Naive B cell (primary cell): Measurements from ENCODE around the gene ACSS1. TPM values are rescaled to one million over a fixed set of nuclear protein-coding genes. Genes with fewer than 3 reads are reported as not detected.

Experiments
- ATAC-seq, 2 donors: fragments of 150-1000 bp; cut with Tn5 transposase; 2 replicates each; pipeline ENCODE4 v1.10.0; 2021; ENCODE audit warnings: low read depth in 2 of 2, mild to moderate bottlenecking in 2 of 2, moderate library complexity in 2 of 2
- DNase-seq: peaks from one replicate; pipeline ENCODE4 v3.0.0; 2022
- H3K27ac Mint-ChIP-seq, 6 donors: one replicate each; pipeline ENCODE4 v1.8.0; 2020 to 2022; ENCODE audit warnings: mild to moderate bottlenecking in 6 of 6, mixed read lengths in 6 of 6, moderate library complexity in 5 of 6, inconsistent platforms in 2 of 6
- H3K27me3 Mint-ChIP-seq, 3 donors: one replicate each; pipeline ENCODE4 v1.8.0; 2021 to 2022; ENCODE audit warnings: mixed read lengths in 3 of 3, mild to moderate bottlenecking in 1 of 3
- H3K36me3 Mint-ChIP-seq, 2 donors: one replicate each; pipeline ENCODE4 v1.8.0; 2020 to 2022; ENCODE audit warnings: mixed read lengths in 2 of 2, inconsistent platforms in 1 of 2, mild to moderate bottlenecking in 1 of 2
- H3K4me1 Mint-ChIP-seq, 3 donors: one replicate each; pipeline ENCODE4 v1.8.0; 2020 to 2022; ENCODE audit warnings: mixed read lengths in 3 of 3, inconsistent platforms in 1 of 3, mild to moderate bottlenecking in 1 of 3, moderate library complexity in 1 of 3
- H3K4me3 Mint-ChIP-seq, 8 donors: one replicate each; pipeline ENCODE4 v1.8.0; 2020 to 2022; ENCODE audit warnings: mild to moderate bottlenecking in 8 of 8, mixed read lengths in 8 of 8, moderate library complexity in 8 of 8, inconsistent platforms in 2 of 8
- H3K9me3 Mint-ChIP-seq, 7 donors: one replicate each; pipeline ENCODE4 v1.8.0; 2020 to 2022; ENCODE audit warnings: mixed read lengths in 7 of 7, mild to moderate bottlenecking in 5 of 7, inconsistent platforms in 2 of 7, moderate library complexity in 1 of 7
- polyA plus RNA-seq, 6 donors: library from polyadenylated mRNA; unstranded; fragments of 300-500 nt; fragmentation: Illumina TruSeq; gene quantifications; one replicate each; pipeline ENCODE4 v1.2.3, GENCODE V29; 2021; ENCODE audit warnings: low read depth in 6 of 6

The ACSS1 gene
- polyA plus RNA-seq, 6 donors from 2014 or later: 84.6 to 115 (median 92.8) TPM

DNA sequence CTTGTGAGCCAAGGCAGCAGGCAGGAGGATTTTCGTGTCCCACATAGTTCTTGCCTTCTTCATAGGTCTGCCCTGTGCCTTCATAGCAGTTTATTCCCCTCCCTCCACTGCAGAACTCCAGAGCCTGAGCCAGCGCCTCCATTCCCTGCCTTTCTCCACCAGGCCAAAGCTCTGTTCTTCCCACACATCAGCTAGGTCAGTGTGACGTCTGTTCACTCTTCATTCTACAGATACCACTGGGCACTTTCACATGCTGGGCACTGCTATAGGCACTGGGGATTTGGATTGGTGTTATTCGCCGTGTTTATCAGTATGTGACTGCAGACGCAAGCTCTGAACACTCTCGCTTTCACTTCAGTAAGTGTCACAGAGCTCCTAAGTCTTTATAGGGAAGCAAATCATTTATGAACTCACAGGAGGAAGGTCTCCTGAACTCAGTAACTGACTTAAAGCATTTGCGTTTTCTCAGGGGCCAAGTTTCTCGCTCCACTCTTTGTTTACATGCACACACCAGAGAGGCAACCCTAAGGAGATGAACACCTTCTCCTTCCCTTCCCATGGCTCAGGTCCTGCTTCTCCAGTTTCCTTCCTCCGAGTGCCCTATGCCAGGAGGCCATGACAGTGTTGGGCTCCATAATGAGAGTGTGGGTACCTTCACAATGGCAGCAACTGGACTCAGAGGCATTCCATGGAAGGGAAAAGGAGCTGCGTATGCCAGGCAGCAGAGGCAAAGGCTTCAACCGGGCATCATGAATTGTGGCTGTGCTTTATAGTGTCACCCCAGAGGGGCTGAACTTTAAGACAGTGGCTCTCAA, 59.1 kb downstream of the ACSS1 start:
- H3K4me3 Mint-ChIP-seq: no peak overlapping the region
- H3K27ac Mint-ChIP-seq: peak overlapping the region in 3 of 6 donors; percentile 4 to 75 (median 46)
- ATAC-seq: no peak
- H3K27me3 Mint-ChIP-seq: no peaks in the 10 kb centered on the region
- H3K4me1 Mint-ChIP-seq: peaks cover 14 to 17% (median 17%) of the 10 kb centered on the region in 3 donors
- H3K9me3 Mint-ChIP-seq: peaks cover 0 to 2% (median 0%) of the 10 kb centered on the region in 7 donors
- peaks cover 12 to 13% of the 10 kb centered on the region in 2 donors for H3K36me3 Mint-ChIP-seq
- DNase-seq: no peak

DNA sequence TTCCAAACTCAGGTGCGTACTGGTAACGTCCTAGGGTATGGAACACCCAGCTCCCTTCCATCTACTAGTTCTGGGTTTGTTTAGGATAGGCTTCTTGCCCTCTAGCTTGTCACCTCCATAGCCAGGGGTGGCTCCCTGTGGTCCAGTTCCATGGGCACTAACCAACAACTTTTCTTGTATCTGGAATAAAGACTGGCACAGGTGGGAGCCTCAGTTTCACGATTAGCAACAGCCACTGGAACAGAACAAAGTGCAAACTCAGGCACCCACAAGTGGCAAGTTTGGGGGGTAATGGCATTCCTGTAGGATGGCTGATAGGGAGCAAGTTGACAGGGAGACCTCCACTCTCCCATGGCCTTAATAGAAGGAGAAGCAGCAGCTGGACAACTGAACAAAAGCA, 59.8 kb downstream of the ACSS1 start:
- DNase-seq: no peak
- Mint-ChIP-seq H3K27ac (peak overlapping the region in 1 of 6 donors; percentile 75), H3K9me3 (peaks cover 0 to 2% (median 0%) of the 10 kb centered on the region in 7 donors), H3K4me3 (no peak overlapping the region), H3K4me1 (peaks cover 20 to 24% (median 23%) of the 10 kb centered on the region in 3 donors), H3K27me3 (no peaks in the 10 kb centered on the region), H3K36me3 (peaks cover 8% of the 10 kb centered on the region in 2 donors)
- no peak for ATAC-seq

DNA sequence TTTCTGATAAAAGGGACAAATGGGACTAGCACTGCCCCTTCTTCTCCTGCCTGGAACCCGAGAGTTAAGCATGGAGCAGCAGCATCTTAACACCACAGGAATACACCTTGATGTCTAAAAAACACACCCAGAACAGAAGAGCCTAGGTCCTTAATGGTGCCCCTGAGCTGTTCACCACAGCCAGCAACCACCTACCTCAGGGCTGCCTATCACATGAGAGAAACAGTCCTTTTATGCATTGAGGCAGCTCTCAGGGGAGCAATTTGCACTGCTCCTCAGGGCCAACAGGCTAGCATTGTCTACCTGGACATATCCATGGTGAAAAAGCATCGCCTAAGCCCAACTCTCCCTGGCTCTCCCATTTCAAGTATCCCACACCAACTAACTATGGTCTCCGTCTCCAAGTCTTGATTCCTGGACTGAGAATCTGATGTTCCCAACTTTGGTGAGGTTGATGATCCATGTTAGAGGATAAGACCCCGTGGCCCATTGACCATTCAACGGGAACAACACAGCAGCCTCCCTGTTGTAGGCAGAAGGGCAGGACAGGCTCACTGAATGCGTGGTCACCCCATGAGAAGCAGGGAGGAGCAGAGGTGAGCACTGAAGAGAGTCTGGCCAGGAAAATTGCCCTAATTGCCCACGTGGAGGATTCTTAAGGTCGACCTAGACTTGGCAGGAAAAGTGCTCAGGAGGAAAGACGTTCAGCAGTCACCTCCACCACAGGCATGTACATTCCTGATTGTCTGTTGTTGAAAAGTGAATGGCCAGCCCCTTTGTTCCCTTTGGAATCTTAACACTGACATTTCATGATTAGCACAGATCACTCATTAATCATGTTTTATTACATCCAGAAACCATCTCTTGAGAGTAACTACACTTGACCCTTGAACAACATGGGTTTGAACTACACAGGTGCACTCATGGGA, 61.2 kb downstream of the ACSS1 start:
- Mint-ChIP-seq H3K4me1 (peaks cover 26 to 35% (median 27%) of the 10 kb centered on the region in 3 donors), H3K36me3 (no peaks in the 10 kb centered on the region), H3K27me3 (no peaks in the 10 kb centered on the region), H3K27ac (peak overlapping the region in 2 of 6 donors; percentile 30 to 72), H3K9me3 (peaks cover 0 to 2% (median 0%) of the 10 kb centered on the region in 7 donors), H3K4me3 (peak overlapping the region in 1 of 8 donors; percentile 48)
- DNase-seq (no peak), ATAC-seq (no peak)

DNA sequence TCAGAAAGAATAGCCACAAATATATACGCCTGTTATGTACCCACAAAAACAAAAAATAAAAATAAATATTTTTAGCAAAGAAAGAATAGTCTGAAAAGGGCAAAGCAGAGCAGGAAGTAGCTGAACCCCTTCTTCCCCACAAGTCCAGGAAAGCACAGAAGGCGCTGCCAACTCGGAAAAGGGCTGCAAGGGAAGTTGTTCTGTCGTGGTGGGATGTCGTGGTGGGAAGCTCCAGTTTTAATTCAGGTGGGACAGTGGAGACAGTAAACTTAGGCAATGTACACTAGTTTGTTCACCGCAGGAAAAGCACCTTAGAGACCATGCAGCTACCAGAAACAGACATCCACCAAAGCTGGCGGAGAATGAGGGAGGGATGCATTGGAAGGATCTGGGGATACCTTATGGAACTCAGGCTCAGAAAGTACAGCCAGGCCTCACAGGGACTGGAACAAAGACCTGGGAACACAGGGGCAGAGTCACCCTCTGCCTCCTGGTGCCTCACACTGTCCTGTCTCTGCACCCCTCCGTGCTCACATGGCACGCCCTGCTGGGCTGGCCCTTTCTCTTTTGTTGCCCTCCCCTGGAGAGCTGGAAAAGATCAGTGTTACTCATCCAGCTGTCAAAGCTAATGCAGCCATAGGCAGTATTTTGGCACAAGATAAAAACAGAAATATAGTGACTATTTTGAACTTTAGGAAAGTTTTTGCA, 62.0 kb downstream of the ACSS1 start:
- Mint-ChIP-seq H3K27ac (peak overlapping the region in 2 of 6 donors; percentile 72 to 75), H3K9me3 (peaks cover 0 to 2% (median 0%) of the 10 kb centered on the region in 7 donors), H3K27me3 (no peaks in the 10 kb centered on the region), H3K4me1 (peaks cover 32 to 42% (median 34%) of the 10 kb centered on the region in 3 donors), H3K36me3 (no peaks in the 10 kb centered on the region), H3K4me3 (no peak overlapping the region)
- DNase-seq: no peak
- ATAC-seq: no peak

DNA sequence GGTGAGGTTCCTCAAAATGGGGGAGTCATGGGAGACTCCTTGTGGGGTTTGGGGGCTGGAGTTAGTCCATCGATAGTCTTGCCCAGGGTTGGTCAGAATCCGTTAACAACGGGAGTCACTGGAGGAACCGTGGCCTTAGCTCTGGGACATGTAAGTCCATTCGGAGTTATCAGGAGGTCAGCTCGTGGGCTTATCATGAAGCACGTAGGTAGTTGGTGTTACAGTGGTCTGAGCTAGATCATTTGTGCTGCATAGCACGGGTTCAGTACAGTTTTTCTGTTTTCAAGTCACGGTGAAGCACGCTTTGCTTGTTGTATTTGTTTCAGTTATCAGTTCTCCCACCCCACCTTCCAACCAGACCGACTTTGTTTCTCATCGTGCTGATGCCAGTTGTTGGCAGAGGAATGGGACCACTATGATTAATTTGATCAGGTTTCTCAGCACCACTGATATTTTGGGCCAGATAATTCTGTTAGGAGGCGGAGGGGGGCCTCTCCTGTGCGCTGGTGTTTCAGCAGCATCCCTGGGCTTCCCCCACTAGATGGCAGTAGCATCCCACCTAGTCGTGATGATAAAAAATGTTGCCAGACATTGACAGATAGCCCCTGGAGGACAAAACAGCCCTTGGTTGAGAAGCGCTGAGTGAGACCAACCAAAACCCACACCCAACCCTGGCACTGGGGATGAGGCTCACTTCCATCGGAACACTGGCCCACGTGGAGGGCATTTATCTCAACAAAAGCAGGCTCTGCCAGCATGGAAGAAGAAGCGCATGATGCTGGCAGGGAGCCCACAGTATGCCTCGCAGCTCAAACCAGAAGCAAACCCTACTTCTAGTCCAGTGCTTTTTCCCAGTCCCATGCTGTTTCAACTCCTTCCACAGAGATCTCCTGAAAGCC, 63.2 kb downstream of the ACSS1 start:
- Mint-ChIP-seq H3K27ac (peak overlapping the region; percentile 68 to 99 (median 94)), H3K4me1 (peaks cover 38 to 42% (median 41%) of the 10 kb centered on the region in 3 donors), H3K36me3 (no peaks in the 10 kb centered on the region), H3K27me3 (no peaks in the 10 kb centered on the region), H3K9me3 (no peaks in the 10 kb centered on the region), H3K4me3 (peak overlapping the region in 7 of 8 donors; percentile 40 to 95 (median 72))
- ATAC-seq (peak; percentile 29 to 42), DNase-seq (peak; percentile 82)

DNA sequence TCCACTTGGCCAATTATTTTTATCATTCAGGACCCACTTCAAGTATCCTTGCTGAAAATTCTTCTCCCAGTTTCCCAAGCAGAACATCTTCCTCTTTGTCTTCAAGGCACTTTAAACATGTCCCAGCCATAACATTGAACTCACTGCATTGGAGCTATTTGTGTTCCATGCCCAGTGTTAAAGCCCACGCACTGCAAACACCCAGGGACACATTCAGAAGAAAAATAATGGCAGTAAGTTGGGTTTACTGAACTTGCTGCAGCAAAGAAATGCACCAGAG, 63.8 kb downstream of the ACSS1 start:
- Mint-ChIP-seq H3K27ac (peak overlapping the region in 5 of 6 donors; percentile 14 to 99 (median 94)), H3K9me3 (no peaks in the 10 kb centered on the region), H3K36me3 (no peaks in the 10 kb centered on the region), H3K27me3 (no peaks in the 10 kb centered on the region), H3K4me3 (peak overlapping the region in 7 of 8 donors; percentile 5 to 96 (median 78)), H3K4me1 (peaks cover 38 to 43% (median 42%) of the 10 kb centered on the region in 3 donors)
- no peak for ATAC-seq
- no peak for DNase-seq

DNA sequence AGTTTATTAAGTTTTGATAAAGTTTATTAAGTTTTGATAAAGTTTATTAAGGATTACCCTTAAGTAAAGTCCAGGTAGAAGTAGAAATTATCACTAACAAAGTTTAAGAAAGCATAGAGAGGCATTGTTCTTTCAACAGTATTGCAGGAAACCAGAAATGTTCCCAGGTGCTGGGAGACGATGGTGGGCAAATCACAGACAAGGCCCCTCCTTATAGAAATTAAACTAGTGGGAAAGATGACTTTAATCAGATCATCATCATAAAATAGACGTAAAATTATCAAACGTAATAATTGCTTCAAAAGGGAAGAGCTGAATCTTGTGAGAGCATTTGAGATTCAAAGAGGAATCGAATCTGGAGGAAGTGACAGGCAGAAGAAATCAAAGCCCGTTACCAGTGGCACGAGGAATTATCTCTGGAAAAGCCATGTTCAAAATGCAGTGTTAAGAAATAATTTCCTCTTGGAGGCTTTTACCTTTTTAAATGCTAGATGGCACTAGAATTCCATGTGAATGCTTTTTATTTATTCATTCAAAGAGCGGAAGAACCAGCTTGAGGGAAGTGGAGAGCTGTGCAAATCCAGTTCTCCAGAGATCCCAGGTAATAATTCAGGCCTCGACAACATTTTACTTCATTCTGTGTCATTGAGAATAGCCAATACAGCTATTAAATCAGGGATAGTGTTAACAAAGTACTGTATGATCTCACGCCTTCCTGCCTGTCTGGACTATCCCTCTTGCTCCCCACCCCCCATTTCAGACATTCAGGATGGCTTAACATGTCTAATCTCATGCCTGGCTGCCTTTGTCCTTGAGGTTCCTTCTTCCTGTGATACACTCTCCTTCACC, 64.4 kb downstream of the ACSS1 start:
- peaks cover 35 to 47% (median 45%) of the 10 kb centered on the region in 3 donors for H3K4me1 Mint-ChIP-seq
- peak overlapping the region; percentile 97 to 99 (median 98) for H3K27ac Mint-ChIP-seq
- no peaks in the 10 kb centered on the region for H3K9me3 Mint-ChIP-seq
- DNase-seq: no peak
- no peak for ATAC-seq
- no peaks in the 10 kb centered on the region for H3K36me3 Mint-ChIP-seq
- peak overlapping the region; percentile 53 to 97 (median 95) for H3K4me3 Mint-ChIP-seq
- no peaks in the 10 kb centered on the region for H3K27me3 Mint-ChIP-seq

DNA sequence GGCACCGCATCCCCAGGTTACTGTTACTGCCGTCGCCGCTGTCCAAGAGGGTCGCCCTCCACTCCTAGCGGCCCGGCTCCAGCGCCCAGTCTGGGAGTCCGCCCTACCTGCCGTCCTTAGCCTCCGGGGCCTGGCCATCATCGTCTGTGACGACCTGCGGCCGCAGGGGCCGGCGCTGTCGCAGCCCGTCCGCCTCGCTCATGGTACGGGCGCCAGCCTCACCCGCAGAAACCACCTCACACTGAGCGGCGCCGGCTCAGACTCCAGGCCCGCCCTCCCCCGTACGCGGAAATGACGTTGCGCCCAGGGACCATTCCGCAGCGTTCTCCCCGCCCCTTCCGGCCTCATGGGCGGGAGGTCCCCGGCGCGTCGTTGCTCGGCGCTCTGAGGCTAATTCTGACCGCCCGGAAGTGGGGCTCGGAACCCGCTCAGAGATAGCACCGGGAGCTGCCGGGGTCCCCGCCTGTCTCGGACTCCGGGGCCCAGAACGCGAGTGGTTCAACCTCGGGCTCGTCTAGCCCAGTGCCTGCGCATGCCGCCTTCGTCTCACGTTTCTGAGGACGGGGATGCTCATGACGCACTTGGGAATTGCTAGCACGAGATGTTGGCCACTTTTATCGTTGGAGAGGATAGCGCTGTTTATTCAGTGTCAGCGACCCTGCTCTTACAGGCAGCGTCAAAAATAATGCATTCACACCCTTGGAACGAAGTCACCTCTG, 65.3 kb downstream of the ACSS1 start, which contains the start of gene APMAP:
APMAP (minus strand) TSS at position 265 of the 719 bp plus-strand sequence; CDS start at position 202, 63 bp downstream.
- Mint-ChIP-seq H3K4me1 (peaks cover 34 to 50% (median 48%) of the 10 kb centered on the region in 3 donors), H3K27me3 (no peaks in the 10 kb centered on the region), H3K36me3 (no peaks in the 10 kb centered on the region), H3K4me3 (peak within 1 kb of the TSS; percentile 89 to 97 (median 95)), H3K9me3 (no peaks in the 10 kb centered on the region), H3K27ac (peak within 1 kb of the TSS; percentile 97 to 99 (median 98))
- ATAC-seq (peak; percentile 93), DNase-seq (peak; percentile 96)

DNA sequence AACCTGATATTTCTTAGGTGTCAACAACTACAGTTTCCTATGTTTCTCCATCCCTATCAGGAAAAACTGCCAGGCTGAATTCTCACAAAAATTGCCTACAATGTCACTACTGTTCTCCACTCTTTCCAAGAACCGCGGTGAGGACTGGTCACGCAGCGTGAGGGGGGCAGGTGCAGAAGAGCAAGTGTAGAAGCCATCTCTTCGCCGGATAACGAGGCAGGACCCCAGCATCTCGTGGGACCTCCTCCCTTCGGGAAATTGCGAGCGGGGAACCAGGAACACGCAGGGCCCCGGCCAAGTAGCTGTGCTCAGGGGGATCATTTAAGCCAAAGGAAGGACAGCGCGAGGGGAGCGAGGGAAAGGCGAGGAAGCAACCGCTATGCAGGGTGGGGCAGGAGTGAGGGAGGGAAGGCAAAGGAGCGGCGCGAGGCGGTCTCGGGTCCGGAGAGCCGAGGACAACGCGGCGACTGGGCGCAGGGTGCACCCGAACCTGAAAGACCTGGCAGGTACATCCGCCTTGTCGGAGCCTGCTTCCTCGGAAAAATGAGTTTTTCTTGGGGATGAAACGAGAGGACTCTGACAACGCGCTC, 65.9 kb downstream of the ACSS1 start:
- Mint-ChIP-seq H3K36me3 (no peaks in the 10 kb centered on the region), H3K4me3 (peak overlapping the region; percentile 89 to 97 (median 95)), H3K4me1 (peaks cover 34 to 50% (median 48%) of the 10 kb centered on the region in 3 donors), H3K9me3 (no peaks in the 10 kb centered on the region), H3K27me3 (no peaks in the 10 kb centered on the region), H3K27ac (peak overlapping the region; percentile 86 to 99 (median 98))
- peak; percentile 2 to 9 for ATAC-seq
- peak; percentile 5 for DNase-seq

DNA sequence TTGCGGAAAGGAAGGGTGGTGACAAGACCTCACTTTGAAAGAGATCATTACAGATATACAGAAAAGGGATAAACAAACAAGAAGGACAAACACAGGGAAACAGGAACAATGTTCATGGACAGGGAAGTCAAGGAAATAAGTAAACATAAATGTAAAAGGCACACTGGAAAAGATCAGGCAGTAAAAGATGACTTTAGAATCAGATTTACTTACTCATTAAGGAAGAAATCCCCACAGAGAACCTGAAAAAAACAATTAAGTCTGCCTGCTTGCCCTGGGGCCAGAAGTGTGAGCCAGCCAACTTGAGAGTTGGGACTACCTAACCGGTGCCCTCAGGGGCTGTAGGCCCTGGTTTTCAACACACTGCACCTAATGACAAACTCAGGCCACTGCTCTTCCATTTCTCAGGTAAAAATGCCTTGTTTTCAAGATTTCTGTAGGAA, 67.1 kb downstream of the ACSS1 start:
- H3K27ac Mint-ChIP-seq: peak overlapping the region in 4 of 6 donors; percentile 41 to 98 (median 54)
- no peaks in the 10 kb centered on the region for H3K27me3 Mint-ChIP-seq
- no peak for ATAC-seq
- peak overlapping the region in 5 of 8 donors; percentile 17 to 97 (median 95) for H3K4me3 Mint-ChIP-seq
- H3K4me1 Mint-ChIP-seq: peaks cover 41 to 52% (median 50%) of the 10 kb centered on the region in 3 donors
- no peak for DNase-seq
- H3K36me3 Mint-ChIP-seq: no peaks in the 10 kb centered on the region
- H3K9me3 Mint-ChIP-seq: no peaks in the 10 kb centered on the region
